Measurements from ENCODE around the gene WIPI1. TPM values are rescaled to one million over a fixed set of nuclear protein-coding genes. Genes with fewer than 3 reads are reported as not detected.

WIPI1 gene
- total RNA-seq, 1 experiment from 2014 or later: 20.2 TPM

DNA sequence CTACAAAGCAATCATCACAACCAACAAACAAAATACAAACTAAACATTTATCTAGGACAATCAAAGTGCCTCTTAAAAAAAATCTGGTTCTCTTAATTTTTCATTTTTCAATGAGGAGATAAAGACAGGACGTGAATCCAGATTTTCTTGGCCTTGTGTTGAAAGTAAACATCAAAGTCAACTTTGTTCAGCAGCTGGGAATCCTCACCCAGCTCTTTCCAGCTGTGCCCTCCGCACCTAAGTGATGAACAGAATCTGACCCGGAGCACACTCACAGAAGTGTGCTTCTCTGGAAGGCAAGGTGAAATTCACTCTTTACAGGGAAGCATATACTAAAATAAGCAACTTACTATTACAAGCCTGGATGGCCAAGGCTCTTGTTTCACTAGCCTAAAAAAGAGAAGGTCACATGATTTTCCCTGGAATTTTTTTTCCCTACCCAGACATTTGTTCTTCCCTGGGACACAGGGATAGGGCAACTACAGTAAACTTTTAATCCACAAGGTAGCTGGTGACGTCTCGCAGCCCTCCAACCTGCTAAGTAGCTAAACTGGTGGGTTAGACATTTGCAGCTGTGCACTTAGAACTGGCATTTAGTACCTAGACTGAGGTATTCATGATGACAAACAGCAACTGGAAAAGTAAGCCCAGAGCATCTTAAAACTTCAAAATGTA lies 3.2 kb downstream of the WIPI1 start:
- intact Hi-C loops (cut with micrococcal nuclease): no loop called here
- ATAC-seq: no peak
- H3K9me3 ChIP-seq (ENCODE audit: low read length): no peaks in the 10 kb centered on the region

DNA sequence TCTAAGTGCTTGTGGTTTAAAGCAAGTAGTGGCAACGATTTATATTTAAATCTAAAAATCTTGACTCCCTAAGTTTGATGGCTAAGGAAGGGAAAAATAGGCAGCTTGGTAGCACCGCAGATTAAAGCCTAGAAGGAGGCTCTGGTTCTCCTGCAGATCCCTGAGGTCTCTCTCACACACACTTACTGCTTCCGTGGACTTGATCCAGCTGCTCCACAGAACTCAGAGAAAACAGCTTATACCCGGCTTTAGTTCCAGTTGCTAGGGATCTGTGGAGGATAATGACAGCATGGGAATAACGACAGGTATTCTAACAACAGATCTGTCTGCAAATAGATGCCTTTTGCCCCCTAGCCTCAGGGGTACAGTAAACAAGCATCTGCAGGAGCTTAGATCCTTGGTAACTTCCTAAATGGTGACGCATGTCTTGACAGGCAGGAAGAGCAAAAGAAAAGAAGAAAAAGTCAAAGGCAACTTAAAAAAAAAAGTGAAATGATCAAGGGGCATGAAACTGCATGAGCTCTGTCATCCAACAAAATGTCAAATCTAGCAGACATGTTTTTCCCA lies 4.5 kb downstream of the WIPI1 start:
- no peaks in the 10 kb centered on the region for H3K27me3 ChIP-seq (ENCODE audit: low read length)
- ChIA-PET CTCF (no interaction called here), POLR2A (ENCODE audit: unreplicated experiment) (no interaction called here)
- no peaks in the 10 kb centered on the region for H3K79me2 ChIP-seq (ENCODE audit: low read length)
- ATAC-seq (no peak), DNase-seq (no peak)
- no peak for TF ChIP-seq EZH2phosphoT487 (IDR thresholded peaks at IDR 0.05; ENCODE audit: borderline replicate concordance, low read length)
- TF ChIP-seq EZH2 (IDR thresholded peaks at IDR 0.05; ENCODE audit: low read length, unreplicated experiment): no peak
- no peak for TF ChIP-seq CTCF (conservative IDR thresholded peaks at IDR 0.05; ENCODE audit: low read depth, low read length)
- no peak overlapping the region for H3K4me2 ChIP-seq (ENCODE audit: low read length)
- intact Hi-C loops (cut with micrococcal nuclease): no loop called here
- no peaks in the 10 kb centered on the region for H3K36me3 ChIP-seq (ENCODE audit: low read depth, low read length)
- H3K27ac ChIP-seq (ENCODE audit: low read length): no peak overlapping the region
- H4K20me1 ChIP-seq (ENCODE audit: low read length): no peaks in the 10 kb centered on the region
- H3K9me3 ChIP-seq (ENCODE audit: low read length): no peaks in the 10 kb centered on the region
- peaks cover 3% of the 10 kb centered on the region for H3F3A ChIP-seq (ENCODE audit: low read length, unreplicated experiment)
- no TSS peak for BruUV-seq (replicated peaks)
- peaks cover 15% of the 10 kb centered on the region for H3K4me1 ChIP-seq (ENCODE audit: insufficient read depth, low read length)
- H3K9ac ChIP-seq (ENCODE audit: low read length): no peak overlapping the region
- no peak overlapping the region for H3K4me3 ChIP-seq (ENCODE audit: low read length)
- H3K9me2 ChIP-seq (replicated peaks; ENCODE audit: low read length): no peaks in the 10 kb centered on the region
- no peak overlapping the region for H2AFZ ChIP-seq (ENCODE audit: low read length)

More for the DNA sequence above, 3.2 kb downstream of the WIPI1 start:
- peaks cover 21% of the 10 kb centered on the region for H3K4me1 ChIP-seq (ENCODE audit: insufficient read depth, low read length)
- TF ChIP-seq CTCF (conservative IDR thresholded peaks at IDR 0.05; ENCODE audit: low read depth, low read length): no peak
- no peak for TF ChIP-seq EZH2phosphoT487 (IDR thresholded peaks at IDR 0.05; ENCODE audit: borderline replicate concordance, low read length)
- no peak for TF ChIP-seq EZH2 (IDR thresholded peaks at IDR 0.05; ENCODE audit: low read length, unreplicated experiment)
- no TSS peak for BruUV-seq (replicated peaks)
- no peaks in the 10 kb centered on the region for H3K9me2 ChIP-seq (replicated peaks; ENCODE audit: low read length)
- H3K79me2 ChIP-seq (ENCODE audit: low read length): no peaks in the 10 kb centered on the region
- no peak overlapping the region for H3K9ac ChIP-seq (ENCODE audit: low read length)
- no peak overlapping the region for H3K4me2 ChIP-seq (ENCODE audit: low read length)
- DNase-seq: no peak
- no peaks in the 10 kb centered on the region for H3K36me3 ChIP-seq (ENCODE audit: low read depth, low read length)
- CTCF ChIA-PET: no interaction called here
- H3K4me3 ChIP-seq (ENCODE audit: low read length): no peak overlapping the region
- POLR2A ChIA-PET (ENCODE audit: unreplicated experiment): no interaction called here
- peaks cover 3% of the 10 kb centered on the region for H3F3A ChIP-seq (ENCODE audit: low read length, unreplicated experiment)
- H2AFZ ChIP-seq (ENCODE audit: low read length): no peak overlapping the region
- H4K20me1 ChIP-seq (ENCODE audit: low read length): no peaks in the 10 kb centered on the region
- H3K27ac ChIP-seq (ENCODE audit: low read length): no peak overlapping the region
- no peaks in the 10 kb centered on the region for H3K27me3 ChIP-seq (ENCODE audit: low read length)

- CTCF ChIA-PET: no interaction called here
- H3K79me2 ChIP-seq (ENCODE audit: low read length): no peaks in the 10 kb centered on the region
Measured at GRCh38 chr17:68451670-68452354, 5.5 kb downstream of the WIPI1 start.

More at GRCh38 chr17:68451670-68452354, 5.5 kb downstream of the WIPI1 start:
- Histone ChIP-seq H3K36me3 (ENCODE audit: low read depth, low read length) (no peaks in the 10 kb centered on the region), H2AFZ (ENCODE audit: low read length) (no peak overlapping the region), H3K9me3 (ENCODE audit: low read length) (no peaks in the 10 kb centered on the region), H3F3A (ENCODE audit: low read length, unreplicated experiment) (peaks cover 3% of the 10 kb centered on the region), H3K27ac (ENCODE audit: low read length) (no peak overlapping the region), H3K9me2 (replicated peaks; ENCODE audit: low read length) (no peaks in the 10 kb centered on the region), H4K20me1 (ENCODE audit: low read length) (no peaks in the 10 kb centered on the region), H3K4me3 (ENCODE audit: low read length) (no peak overlapping the region), H3K9ac (ENCODE audit: low read length) (no peak overlapping the region), H3K27me3 (ENCODE audit: low read length) (no peaks in the 10 kb centered on the region), H3K4me1 (ENCODE audit: insufficient read depth, low read length) (peaks cover 15% of the 10 kb centered on the region), H3K4me2 (ENCODE audit: low read length) (no peak overlapping the region)
- TF ChIP-seq CTCF (conservative IDR thresholded peaks at IDR 0.05; ENCODE audit: low read depth, low read length): no peak
- TF ChIP-seq EZH2 (IDR thresholded peaks at IDR 0.05; ENCODE audit: low read length, unreplicated experiment): no peak
- TF ChIP-seq EZH2phosphoT487 (IDR thresholded peaks at IDR 0.05; ENCODE audit: borderline replicate concordance, low read length): no peak
- DNase-seq (no peak), ATAC-seq (no peak)
- intact Hi-C loops (cut with micrococcal nuclease): no loop called here
- POLR2A ChIA-PET (ENCODE audit: unreplicated experiment): no interaction called here
- BruUV-seq (replicated peaks): no TSS peak

Measured in PC-3 (cell line).